Stimulated activated CD4-positive, alpha-beta T cell treated with anti-CD3 and anti-CD28 coated beads, Interleukin-4, amount 100 ng/mL, for 4 hours (primary cell): ENCODE results near the gene DDX4.

ENCODE experiments used
- DNase-seq, 2 experiments: peaks; one replicate each; pipeline ENCODE4 v3.0.0-alpha.2; 2020

Gene DDX4

GRCh38 chr5:55829956-55830355, 92.1 kb downstream of the DDX4 start:
- no peak for DNase-seq

- no peak for DNase-seq
Observed at GRCh38 chr5:55832446-55832845, 94.6 kb downstream of the DDX4 start.

GRCh38 chr5:55836191-55836590, 98.3 kb downstream of the DDX4 start:
- DNase-seq, result no peak

GRCh38 chr5:55841976-55842375, 104.1 kb downstream of the DDX4 start:
- DNase-seq, result no peak

GRCh38 chr5:55847837-55848236, 110.0 kb downstream of the DDX4 start:
- no peak for DNase-seq

GRCh38 chr5:55848783-55849182, 110.9 kb downstream of the DDX4 start:
- no peak for DNase-seq

- no peak for DNase-seq
Observed at GRCh38 chr5:55850839-55851674, 113.2 kb downstream of the DDX4 start, which contains the start of gene IL31RA. IL31RA (plus strand) TSS chr5:55851357; CDS start chr5:55851571, 214 bp downstream.

- no peak for DNase-seq
Observed at GRCh38 chr5:55851675-55851979, 113.8 kb downstream of the DDX4 start.

GRCh38 chr5:55852503-55852902, 114.6 kb downstream of the DDX4 start:
- DNase-seq, result no peak

GRCh38 chr5:55853041-55853670, 115.3 kb downstream of the DDX4 start:
- DNase-seq, result no peak

GRCh38 chr5:55853818-55854217, 116.0 kb downstream of the DDX4 start:
- DNase-seq, result no peak

- no peak for DNase-seq
Observed at GRCh38 chr5:55855509-55855908, 117.6 kb downstream of the DDX4 start.

- no peak for DNase-seq
Observed at GRCh38 chr5:55856516-55857246, 118.8 kb downstream of the DDX4 start.

GRCh38 chr5:55857247-55857640, 119.4 kb downstream of the DDX4 start:
- DNase-seq, result no peak

- no peak for DNase-seq
Observed at GRCh38 chr5:55858104-55858503, 120.2 kb downstream of the DDX4 start.

- DNase-seq, result no peak
Observed at GRCh38 chr5:55860288-55860687, 122.4 kb downstream of the DDX4 start.

GRCh38 chr5:55860709-55861108, 122.8 kb downstream of the DDX4 start:
- DNase-seq, result no peak

- no peak for DNase-seq
Observed at GRCh38 chr5:55864606-55865541, 127.0 kb downstream of the DDX4 start.

GRCh38 chr5:55865831-55866230, 128.0 kb downstream of the DDX4 start:
- no peak for DNase-seq

- no peak for DNase-seq
Observed at GRCh38 chr5:55866485-55866884, 128.6 kb downstream of the DDX4 start.
